GM23338 (cell line): ENCODE data around the gene ZACN. TPM values are rescaled to one million over a fixed set of nuclear protein-coding genes. Genes with fewer than 3 reads are reported as not detected.

ENCODE experiments used
- ATAC-seq: fragments of 200-7000 bp; cut with Tn5 transposase; 3 replicates; pipeline ENCODE4 v1.9.1; 2020
- DNase-seq: peaks from one replicate; pipeline ENCODE4 v3.0.0-alpha.2; 2015; ENCODE audit warnings: low spot score
- H2AFZ ChIP-seq: fragments of 200-600 bp; sonication (generic); 2 replicates; pipeline ENCODE4 v1.8.0; 2016; ENCODE audit warnings: antibody characterized with exemption, mild to moderate bottlenecking, moderate library complexity
- H3F3A ChIP-seq: fragments of 200-600 bp; sonication (generic); replicated peaks from 2 replicates; pipeline ENCODE4 v1.8.0; 2017; ENCODE audit warnings: antibody characterized with exemption, mixed run types, low read depth
- H3K27ac ChIP-seq: fragments of 200-600 bp; sonication (generic); 2 replicates; pipeline ENCODE4 v1.6.1; 2016; ENCODE audit warnings: low read depth
- H3K27me3 ChIP-seq: fragments of 200-600 bp; sonication (generic); 2 replicates; pipeline ENCODE4 v1.8.0; 2016; ENCODE audit warnings: mild to moderate bottlenecking, mixed run types, moderate library complexity; ENCODE audit not compliant: insufficient read depth
- H3K36me3 ChIP-seq: fragments of 200-600 bp; sonication (generic); 2 replicates; pipeline ENCODE4 v1.8.0; 2016; ENCODE audit warnings: mild to moderate bottlenecking; ENCODE audit not compliant: insufficient read depth
- H3K4me1 ChIP-seq: fragments of 200-600 bp; sonication (generic); 2 replicates; pipeline ENCODE4 v1.8.0; 2016; ENCODE audit warnings: mild to moderate bottlenecking, moderate library complexity; ENCODE audit not compliant: insufficient read depth
- H3K4me2 ChIP-seq: fragments of 200-600 bp; sonication (generic); 2 replicates; pipeline ENCODE4 v1.7.1; 2017; ENCODE audit warnings: mixed run types
- H3K4me3 ChIP-seq: fragments of 200-600 bp; sonication (generic); 2 replicates; pipeline ENCODE4 v1.6.1; 2016; ENCODE audit warnings: mixed run types
- H3K79me2 ChIP-seq: fragments of 200-600 bp; sonication (generic); replicated peaks from 2 replicates; pipeline ENCODE4 v1.8.0; 2017; ENCODE audit warnings: mild to moderate bottlenecking; ENCODE audit not compliant: insufficient read depth
- H3K9me2 ChIP-seq: fragments of 200-600 bp; sonication (generic); 2 replicates; pipeline ENCODE4 v1.8.0; 2017; ENCODE audit not compliant: insufficient read depth
- H4K20me1 ChIP-seq: fragments of 200-600 bp; sonication (generic); replicated peaks from 2 replicates; pipeline ENCODE4 v1.8.0; 2017; ENCODE audit warnings: mild to moderate bottlenecking; ENCODE audit not compliant: insufficient read depth
- H3K27ac Mint-ChIP-seq: 2 replicates; pipeline ENCODE4 v1.8.0; 2020; ENCODE audit warnings: inconsistent platforms, mild to moderate bottlenecking, moderate library complexity, mixed read lengths
- H3K27me3 Mint-ChIP-seq: 3 replicates; pipeline ENCODE4 v1.8.0; 2022; ENCODE audit warnings: low read depth, mild to moderate bottlenecking, moderate library complexity, mixed read lengths, inconsistent platforms; ENCODE audit not compliant: insufficient read depth, poor library complexity
- H3K36me3 Mint-ChIP-seq: 3 replicates; pipeline ENCODE4 v1.8.0; 2021; ENCODE audit warnings: low read depth, mild to moderate bottlenecking, inconsistent platforms, moderate library complexity, mixed read lengths
- H3K4me1 Mint-ChIP-seq: 3 replicates; pipeline ENCODE4 v1.8.0; 2020; ENCODE audit warnings: mild to moderate bottlenecking, inconsistent platforms, mixed read lengths
- H3K4me3 Mint-ChIP-seq: 3 replicates; pipeline ENCODE4 v1.8.0; 2021; ENCODE audit warnings: moderate library complexity, mild to moderate bottlenecking, inconsistent platforms, mixed read lengths
- H3K9me3 Mint-ChIP-seq: 3 replicates; pipeline ENCODE4 v1.8.0; 2020; ENCODE audit warnings: moderate library complexity, mild to moderate bottlenecking, inconsistent platforms, mixed read lengths
- CTCF ChIP-seq, 2 experiments: fragments of 200-600 bp in 1 of 2; sonication (generic) in 1 of 2; conservative IDR thresholded peaks; 2 replicates each; pipeline versions ENCODE4 v1.5.1 to v1.6.1; 2016 to 2017; ENCODE audit warnings: antibody characterized with exemption in 2 of 2, low read depth in 2 of 2, mild to moderate bottlenecking in 2 of 2, moderate library complexity in 1 of 2
- ETS1 ChIP-seq: IDR thresholded peaks from 2 replicates; pipeline ENCODE4 v1.6.1; 2016; ENCODE audit warnings: antibody characterized with exemption
- EZH2 ChIP-seq: fragments of 200-600 bp; sonication (generic); IDR thresholded peaks from one replicate; pipeline ENCODE4 v1.8.0; 2017; ENCODE audit warnings: antibody characterized with exemption, mild to moderate bottlenecking, low read depth; ENCODE audit not compliant: unreplicated experiment
- JUNB ChIP-seq: IDR thresholded peaks from one replicate; pipeline ENCODE4 v1.6.1; 2016; ENCODE audit warnings: antibody characterized with exemption; ENCODE audit not compliant: unreplicated experiment
- NANOG ChIP-seq: IDR thresholded peaks from 2 replicates; pipeline ENCODE4 v1.6.1; 2016; ENCODE audit warnings: antibody characterized with exemption, borderline replicate concordance
- ZNF114 ChIP-seq: fragments of 250-450 bp; sonication (Bioruptor Pico); IDR thresholded peaks from 2 replicates; pipeline ENCODE4 v1.5.0; 2020; ENCODE audit warnings: mild to moderate bottlenecking, moderate library complexity
- ZNF331 ChIP-seq: fragments of 250-450 bp; sonication (Bioruptor Pico); IDR thresholded peaks from 2 replicates; pipeline ENCODE4 v1.5.0; 2020; ENCODE audit warnings: low read depth, mild to moderate bottlenecking, moderate library complexity
- ZNF462 ChIP-seq: fragments of 250-450 bp; sonication (Bioruptor Pico); IDR thresholded peaks from 2 replicates; pipeline ENCODE4 v1.5.0; 2020; ENCODE audit warnings: mild to moderate bottlenecking, moderate library complexity
- polyA plus RNA-seq: library from polyadenylated mRNA; unstranded; fragments of >200 nt; fragmentation: Nextera tagmentation; extraction: Ambion mirVana; gene quantifications from 2 replicates; pipeline ENCODE4 v1.2.1, GENCODE V29; 2016
- total RNA-seq: library from RNA; depleted of rRNA; stranded (reverse); fragments of >200 nt; shearing (Covaris generic); gene quantifications from 2 replicates; pipeline ENCODE4 v1.2.3, GENCODE V29; 2014

ZACN gene
- total and polyA plus RNA-seq, 2 experiments from 2014 or later = 0.47 TPM; not detected in 1

GRCh38 chr17:76080768-76081287 is 1.8 kb downstream of the ZACN start:
- peaks cover 61% of the 10 kb centered on the region for H3K27me3 Mint-ChIP-seq
- H3K36me3 Mint-ChIP-seq = peaks cover 27% of the 10 kb centered on the region
- Histone ChIP-seq H3K4me1 (peaks cover 33% of the 10 kb centered on the region), H2AFZ (no peak overlapping the region), H3K9me2 (no peaks in the 10 kb centered on the region), H3K27ac (no peak overlapping the region), H4K20me1 (0 out of 2 replicates have a peak, but pooled peaks cover 7% of the 10 kb centered on the region), H3K27me3 (peaks cover 41% of the 10 kb centered on the region), H3K4me2 (peak overlapping the region; percentile 88), H3K36me3 (peaks cover 5% of the 10 kb centered on the region; the same call in 1 of the 2 replicates), H3K4me3 (peak overlapping the region; percentile 52), H3K79me2 (no peaks in the 10 kb centered on the region), H3F3A (peaks cover 24% of the 10 kb centered on the region)
- H3K4me3 Mint-ChIP-seq = peak overlapping the region; percentile 55
- no peak for TF ChIP-seq ZNF331 (CRISPR knock-in tag)
- no peak for TF ChIP-seq CTCF (conservative IDR thresholded peaks at IDR 0.05; ENCODE audit: low read depth in 2 of 2)
- no peak for TF ChIP-seq EZH2
- no peak for TF ChIP-seq ETS1
- no peak for TF ChIP-seq NANOG
- TF ChIP-seq ZNF114 (CRISPR knock-in tag) = no peak
- TF ChIP-seq ZNF462 (CRISPR knock-in tag) = no peak
- TF ChIP-seq JUNB = no peak
- H3K4me1 Mint-ChIP-seq = peaks cover 42% of the 10 kb centered on the region
- no peak for ATAC-seq
- no peaks in the 10 kb centered on the region for H3K9me3 Mint-ChIP-seq
- DNase-seq = no peak
- H3K27ac Mint-ChIP-seq = no peak overlapping the region
